ENCODE measurements around the gene HTT. TPM values are rescaled to one million over a fixed set of nuclear protein-coding genes. Genes with fewer than 3 reads are reported as not detected.

Gene HTT
- total RNA-seq, 1 donor from 2014 or later, result 65.2 TPM

- Histone ChIP-seq H3K4me2 (ENCODE audit: low read length) (no peak overlapping the region), H4K20me1 (ENCODE audit: insufficient read depth, low read length) (no peaks in the 10 kb centered on the region), H3K4me3 (ENCODE audit: insufficient read depth, low read depth, low read length) (no peak overlapping the region), H3K27me3 (ENCODE audit: insufficient read depth, low read length) (peaks cover 5% of the 10 kb centered on the region), H3K4me1 (ENCODE audit: insufficient read depth, low read length) (peaks cover 9% of the 10 kb centered on the region), H2AFZ (ENCODE audit: low read depth, low read length) (no peak overlapping the region), H3K27ac (ENCODE audit: low read depth, low read length) (no peak overlapping the region), H3K9me3 (ENCODE audit: insufficient read depth, low read depth, low read length) (no peaks in the 10 kb centered on the region), H3K9ac (ENCODE audit: low read length) (no peak overlapping the region), H3K36me3 (ENCODE audit: insufficient read depth, low read length) (no peaks in the 10 kb centered on the region), H3K79me2 (ENCODE audit: insufficient read depth, low read length) (no peaks in the 10 kb centered on the region)
- FAIRE-seq (no peak), DNase-seq (ENCODE audit: low read depth) (no peak)
- no peaks in the 10 kb centered on the region for H3K9me3 Mint-ChIP-seq (ENCODE audit: unreplicated experiment)
- H3K27me3 Mint-ChIP-seq (ENCODE audit: low read depth, unreplicated experiment), result peaks cover 18% of the 10 kb centered on the region
- H3K27ac Mint-ChIP-seq (ENCODE audit: unreplicated experiment), result no peak overlapping the region
- TF ChIP-seq EZH2 (IDR thresholded peaks at IDR 0.05; ENCODE audit: insufficient read depth, low read length), result no peak
- no peak for TF ChIP-seq CTCF (IDR thresholded peaks at IDR 0.05; ENCODE audit: insufficient read depth, low read depth, low read length)
- no peak overlapping the region for H3K4me3 Mint-ChIP-seq (ENCODE audit: unreplicated experiment)
- no peaks in the 10 kb centered on the region for H3K4me1 Mint-ChIP-seq (ENCODE audit: low read depth, unreplicated experiment)
- H3K36me3 Mint-ChIP-seq (ENCODE audit: low read depth, unreplicated experiment), result peaks cover 10% of the 10 kb centered on the region
Measured at GRCh38 chr4:3284734-3285557, 210.5 kb downstream of the HTT start.

- H3K36me3 ChIP-seq (ENCODE audit: insufficient read depth, low read length), result no peaks in the 10 kb centered on the region
- no peak overlapping the region for H3K4me3 Mint-ChIP-seq (ENCODE audit: unreplicated experiment)
- peak overlapping the region; percentile 13 for H3K4me3 ChIP-seq (ENCODE audit: insufficient read depth, low read depth, low read length)
- peaks cover 10% of the 10 kb centered on the region for H3K36me3 Mint-ChIP-seq (ENCODE audit: low read depth, unreplicated experiment)
- peak; percentile 69 for DNase-seq (ENCODE audit: low read depth)
- no peaks in the 10 kb centered on the region for H3K4me1 Mint-ChIP-seq (ENCODE audit: low read depth, unreplicated experiment)
- peak overlapping the region; percentile 66 for H3K4me2 ChIP-seq (ENCODE audit: low read length)
- FAIRE-seq, result no peak
- no peak for TF ChIP-seq EZH2 (IDR thresholded peaks at IDR 0.05; ENCODE audit: insufficient read depth, low read length)
- TF ChIP-seq CTCF (IDR thresholded peaks at IDR 0.05; ENCODE audit: insufficient read depth, low read depth, low read length), result no peak
- no peaks in the 10 kb centered on the region for H3K79me2 ChIP-seq (ENCODE audit: insufficient read depth, low read length)
- peaks cover 5% of the 10 kb centered on the region for H3K27me3 ChIP-seq (ENCODE audit: insufficient read depth, low read length)
- H3K9me3 Mint-ChIP-seq (ENCODE audit: unreplicated experiment), result no peaks in the 10 kb centered on the region
- no peaks in the 10 kb centered on the region for H3K9me3 ChIP-seq (ENCODE audit: insufficient read depth, low read depth, low read length)
- H3K27ac ChIP-seq (ENCODE audit: low read depth, low read length), result no peak overlapping the region
- H3K4me1 ChIP-seq (ENCODE audit: insufficient read depth, low read length), result peaks cover 9% of the 10 kb centered on the region
- no peaks in the 10 kb centered on the region for H4K20me1 ChIP-seq (ENCODE audit: insufficient read depth, low read length)
- H2AFZ ChIP-seq (ENCODE audit: low read depth, low read length), result peak overlapping the region; percentile 57
- no peak overlapping the region for H3K9ac ChIP-seq (ENCODE audit: low read length)
- H3K27ac Mint-ChIP-seq (ENCODE audit: unreplicated experiment), result no peak overlapping the region
- H3K27me3 Mint-ChIP-seq (ENCODE audit: low read depth, unreplicated experiment), result peaks cover 22% of the 10 kb centered on the region
Measured at GRCh38 chr4:3285558-3286334, 211.3 kb downstream of the HTT start.

Data from astrocyte (in vitro differentiated cells and primary cell).